Adrenal gland (tissue), 12 donors: ENCODE data around the gene TOP2A. TPM values are rescaled to one million over a fixed set of nuclear protein-coding genes. Genes with fewer than 3 reads are reported as not detected.
"Not testable (repeated sequence)": the region's sequence is repeated elsewhere in the genome, so short reads cannot be mapped to it uniquely, and the experiment has no call there.

Source experiments
- DNase-seq, 7 donors: peaks; one replicate each; pipeline ENCODE4 v3.0.0-alpha.2; 2019 to 2020
- H3K27ac ChIP-seq, 5 donors: fragments of 200-600 bp; sonication (generic) in 4 of 5; 1 replicate in 3 of 5; 2 replicates in 2 of 5; pipeline versions ENCODE4 v1.5.1 to v1.8.0; 2016 to 2020; ENCODE audit warnings: mild to moderate bottlenecking in 1 of 5
- H3K27me3 ChIP-seq: fragments of 200-600 bp; 2 replicates; pipeline ENCODE4 v1.8.0; 2021
- H3K36me3 ChIP-seq, 2 donors: fragments of 200-600 bp; replicated peaks in 1 of 2; 1 replicate in 1 of 2; 2 replicates in 1 of 2; pipeline versions ENCODE4 v1.5.1 to v1.8.0; 2018 to 2022
- H3K4me1 ChIP-seq, 2 donors: fragments of 200-600 bp; replicated peaks in 1 of 2; 1 replicate in 1 of 2; 2 replicates in 1 of 2; pipeline versions ENCODE4 v1.5.1 to v1.8.0; 2018 to 2021
- H3K4me3 ChIP-seq, 4 donors: fragments of 200-600 bp; sonication (generic) in 3 of 4; one replicate each; pipeline ENCODE4 v1.5.1; 2016 to 2018
- H3K9me3 ChIP-seq, 3 donors: fragments of 200-600 bp; sonication (generic) in 1 of 3; replicated peaks in 1 of 3; 1 replicate in 2 of 3; 2 replicates in 1 of 3; pipeline versions ENCODE4 v1.5.1 to v1.8.0; 2016 to 2021
- POLR2A ChIP-seq, 2 donors: fragments of 450-650 bp; IDR thresholded peaks; one replicate each; pipeline ENCODE4 v1.6.1; 2017; ENCODE audit warnings: antibody characterized with exemption in 2 of 2, mild to moderate bottlenecking in 2 of 2, moderate library complexity in 1 of 2
- WGBS, 4 donors: extraction: QIAGEN DNeasy Blood & Tissue Kit in 2 of 4; methylation state at CpG; one replicate each; pipeline versions ENCODE4 v1.1.5 to v1.1.7; 2013 to 2017; 5-methylcytosine and 5-hydroxymethylcytosine counted together
- intact Hi-C, 2 donors: fragments of 100-400 bp; cut with DNase I; formaldehyde crosslinking; loops; one replicate each; pipeline versions ENCODE4 v1.14.1 to v1.15.0; 2022 to 2023
- polyA plus RNA-seq, 3 donors: library from polyadenylated mRNA; stranded (reverse); fragments of 200-250 nt in 2 of 3; fragments of 350-450 nt in 1 of 3; fragmentation: Illumina TruSeq in 1 of 3; extraction: RNeasy Lipid Tissue Mini Kit (QIAGEN cat#74804) in 1 of 3; gene quantifications; one replicate each; pipeline ENCODE4 v1.2.3, GENCODE V29; 2013 to 2014
- total RNA-seq, 9 donors: library from RNA; depleted of rRNA in 4 of 9; stranded (reverse); fragments of >200 nt in 4 of 9; fragments of 120-200 nt in 1 of 9; fragmentation: NEBNext Ultra II Directional in 1 of 9; extraction: Animal tissue kit (Norgen Biotek cat#: 25700) in 1 of 9; gene quantifications; one replicate each; pipeline versions ENCODE4 v1.1.0 to v1.2.4, GENCODE V29; 2013 to 2023
- TF ChIP-seq, protein P1 (sequence below), 6 experiments: fragments of 450-650 bp in 4 of 6; fragments of 200-600 bp in 2 of 6; sonication (generic) in 1 of 6; IDR thresholded peaks; 1 replicate in 5 of 6; 2 replicates in 1 of 6; pipeline versions ENCODE4 v1.5.1 to v1.8.0; 2016 to 2021; ENCODE audit warnings: antibody characterized with exemption in 6 of 6, mild to moderate bottlenecking in 2 of 6, moderate library complexity in 1 of 6
- donor health status: healthy with polysubstance abuse.
- donor health status: Bipolar disorder and iron deficiency.
- donor health status: DM: yes; HTN: yes; CAD: no.
- donor health status: DM: no; HTN: no; CAD: no.
- donor health status: DM: no; HTN: no; CAD: no.
- donor health status: DM: yes; HTN: yes; CAD: no.

Gene TOP2A
- total and polyA plus RNA-seq, 12 donors: 0.32 to 51.1 (median 3.8) TPM

DNA sequence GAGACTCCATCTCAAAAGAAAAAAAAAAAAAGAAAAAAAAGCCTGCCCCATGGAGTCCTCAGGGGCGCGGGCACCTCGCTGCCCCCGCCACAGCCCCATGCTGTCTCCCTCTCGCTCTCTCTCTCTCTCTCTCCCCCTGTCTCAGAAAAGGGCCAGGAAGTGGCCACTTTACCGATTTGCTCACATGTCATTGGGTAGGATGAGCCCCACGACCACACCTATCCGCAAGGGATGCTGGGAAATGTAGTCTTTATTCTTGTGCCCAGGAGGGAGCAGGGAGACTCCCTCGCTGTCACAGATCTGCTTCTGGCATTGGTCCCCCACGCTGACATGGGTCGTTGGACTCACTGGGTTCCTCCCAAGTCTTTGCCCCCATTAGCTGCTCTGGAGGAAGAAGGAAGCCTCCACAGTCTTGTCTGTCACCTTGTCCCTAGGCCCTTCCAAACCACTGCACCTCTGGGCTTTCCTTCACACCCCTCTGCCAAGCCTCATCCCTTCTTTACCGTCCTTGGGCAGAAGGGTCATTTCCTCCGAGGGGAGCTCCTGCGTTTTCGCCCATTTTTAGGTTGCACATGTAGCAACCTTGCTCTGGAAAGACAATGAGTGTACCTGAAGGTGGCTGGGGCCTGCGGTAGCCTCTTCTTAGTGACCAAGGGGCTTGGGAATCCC is 46.3 kb downstream of the TOP2A start:
- peak in 2 of 7 donors; percentile 5 to 45 for DNase-seq
- H3K36me3 ChIP-seq: no peaks in the 10 kb centered on the region
- TF ChIP-seq POLR2A (IDR thresholded peaks at IDR 0.05): no peak
- TF ChIP-seq, protein P1, sequence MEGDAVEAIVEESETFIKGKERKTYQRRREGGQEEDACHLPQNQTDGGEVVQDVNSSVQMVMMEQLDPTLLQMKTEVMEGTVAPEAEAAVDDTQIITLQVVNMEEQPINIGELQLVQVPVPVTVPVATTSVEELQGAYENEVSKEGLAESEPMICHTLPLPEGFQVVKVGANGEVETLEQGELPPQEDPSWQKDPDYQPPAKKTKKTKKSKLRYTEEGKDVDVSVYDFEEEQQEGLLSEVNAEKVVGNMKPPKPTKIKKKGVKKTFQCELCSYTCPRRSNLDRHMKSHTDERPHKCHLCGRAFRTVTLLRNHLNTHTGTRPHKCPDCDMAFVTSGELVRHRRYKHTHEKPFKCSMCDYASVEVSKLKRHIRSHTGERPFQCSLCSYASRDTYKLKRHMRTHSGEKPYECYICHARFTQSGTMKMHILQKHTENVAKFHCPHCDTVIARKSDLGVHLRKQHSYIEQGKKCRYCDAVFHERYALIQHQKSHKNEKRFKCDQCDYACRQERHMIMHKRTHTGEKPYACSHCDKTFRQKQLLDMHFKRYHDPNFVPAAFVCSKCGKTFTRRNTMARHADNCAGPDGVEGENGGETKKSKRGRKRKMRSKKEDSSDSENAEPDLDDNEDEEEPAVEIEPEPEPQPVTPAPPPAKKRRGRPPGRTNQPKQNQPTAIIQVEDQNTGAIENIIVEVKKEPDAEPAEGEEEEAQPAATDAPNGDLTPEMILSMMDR (IDR thresholded peaks at IDR 0.05): no peak
- no peaks in the 10 kb centered on the region for H3K27me3 ChIP-seq
- H3K27ac ChIP-seq: no peak overlapping the region
- H3K9me3 ChIP-seq: no peaks in the 10 kb centered on the region
- no peak overlapping the region for H3K4me3 ChIP-seq
- H3K4me1 ChIP-seq: no peaks in the 10 kb centered on the region
- intact Hi-C loops: no loop called here
- WGBS, 4 donors: 84 to 88% (median 86%) methylated on average over 16 of the region's 16 CpGs

DNA sequence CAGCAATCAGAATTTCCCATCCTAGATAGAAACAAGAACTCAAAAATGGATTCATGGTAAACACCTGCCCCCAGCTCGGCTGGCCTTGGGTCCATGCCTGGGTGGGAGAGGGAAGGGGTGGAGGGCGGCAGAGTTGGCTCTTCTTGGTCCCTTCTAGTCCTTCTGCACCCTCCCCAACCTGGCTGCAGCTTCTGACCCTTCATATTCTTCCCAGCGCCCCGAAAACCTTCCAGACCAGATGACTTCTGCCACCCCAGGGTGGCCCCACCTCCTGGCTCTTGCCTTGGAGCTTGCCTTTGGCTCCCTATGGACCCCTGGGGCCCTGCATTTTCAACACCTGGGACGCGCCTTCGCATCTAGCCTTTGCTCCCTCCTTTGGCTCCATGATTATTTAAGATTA is 47.8 kb downstream of the TOP2A start:
- H3K27me3 ChIP-seq: no peaks in the 10 kb centered on the region
- H3K27ac ChIP-seq: no peak overlapping the region
- no peaks in the 10 kb centered on the region for H3K9me3 ChIP-seq
- H3K4me3 ChIP-seq: no peak overlapping the region
- peak in 2 of 7 donors; percentile 13 to 25 for DNase-seq
- TF ChIP-seq, protein P1 (IDR thresholded peaks at IDR 0.05): no peak
- TF ChIP-seq POLR2A (IDR thresholded peaks at IDR 0.05): no peak
- H3K36me3 ChIP-seq: no peaks in the 10 kb centered on the region
- no peaks in the 10 kb centered on the region for H3K4me1 ChIP-seq
- 76 to 88% (median 83%) methylated on average over 7 of the region's 7 CpGs for WGBS, 4 donors
- intact Hi-C loops: loop anchor here in 1 of 2 donors (10.0 kb wide), 1 partner anchor 165 kb away; no protein-coding TSS in a partner anchor

DNA sequence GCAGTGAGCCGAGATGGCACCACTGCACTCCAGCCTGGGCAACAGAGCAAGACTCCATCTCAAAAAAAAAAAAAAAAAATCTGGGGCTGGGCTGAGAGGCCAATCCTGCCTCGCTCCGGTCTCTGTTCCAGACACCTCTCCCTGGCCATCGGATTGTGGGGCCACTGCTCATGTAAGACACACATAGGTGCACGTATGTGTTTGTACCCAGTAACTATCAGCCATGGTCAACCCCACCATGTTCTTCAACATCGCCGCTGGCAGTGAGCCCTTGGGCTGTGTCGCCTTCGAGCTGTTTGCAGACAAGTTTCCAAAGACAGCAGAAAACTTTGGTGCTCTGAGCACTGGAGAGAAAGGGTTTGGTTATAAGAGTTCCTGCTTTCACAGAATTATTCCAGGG is 50.0 kb downstream of the TOP2A start:
- DNase-seq: peak in 2 of 7 donors; percentile 17 to 41
- H3K27me3 ChIP-seq: peaks cover 15% of the 10 kb centered on the region
- not testable (repeated sequence) for H3K4me1 ChIP-seq, H3K27ac ChIP-seq, H3K9me3 ChIP-seq, H3K4me3 ChIP-seq, H3K36me3 ChIP-seq
- intact Hi-C loops: loop anchor here in 1 of 2 donors (10.0 kb wide), 1 partner anchor 167 kb away; no protein-coding TSS in a partner anchor
- WGBS, 4 donors: 89 to 92% (median 91%) methylated on average over 8 to 9 of the region's 9 CpGs

DNA sequence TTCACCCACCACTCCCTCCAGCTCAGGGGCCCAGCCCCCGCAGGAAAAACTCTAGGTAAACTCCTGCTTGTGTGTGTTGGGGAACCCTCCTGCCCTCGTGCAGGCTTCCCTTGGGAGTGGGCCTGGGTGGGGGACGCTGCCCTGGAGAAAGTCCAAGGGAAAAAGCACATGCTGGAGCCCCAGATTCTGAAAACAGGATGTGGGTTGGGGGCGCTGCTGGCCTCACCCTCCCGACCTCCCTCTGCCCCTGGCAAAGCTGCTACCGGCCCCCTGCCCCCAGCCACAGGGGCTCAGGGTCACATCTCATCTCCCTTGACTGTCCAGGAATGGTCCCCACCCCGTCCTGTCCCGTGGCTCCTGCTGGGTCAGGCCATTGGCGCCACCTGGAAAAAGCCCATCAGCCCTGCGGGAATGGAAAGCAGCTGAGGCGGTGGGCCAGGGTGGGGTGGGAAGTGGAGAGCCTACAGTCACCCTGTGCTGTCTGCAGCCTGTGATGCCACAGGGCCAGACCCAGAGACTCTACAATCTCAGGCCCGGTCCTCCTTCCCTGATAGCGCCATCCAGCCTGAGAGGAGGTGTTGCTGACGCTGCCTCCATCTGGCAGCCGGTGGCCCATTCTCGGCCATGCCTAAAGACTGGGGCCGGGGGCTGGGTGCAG is 50.7 kb downstream of the TOP2A start:
- intact Hi-C loops: loop anchor here in 1 of 2 donors (10.0 kb wide), 1 partner anchor 168 kb away; no protein-coding TSS in a partner anchor
- Histone ChIP-seq H3K27me3 (peaks cover 15% of the 10 kb centered on the region), H3K27ac (no peak overlapping the region), H3K9me3 (no peaks in the 10 kb centered on the region), H3K4me3 (no peak overlapping the region), H3K36me3 (no peaks in the 10 kb centered on the region), H3K4me1 (peaks cover 5 to 6% of the 10 kb centered on the region in 2 donors)
- no peak for TF ChIP-seq POLR2A (IDR thresholded peaks at IDR 0.05)
- TF ChIP-seq, protein P1 (IDR thresholded peaks at IDR 0.05): no peak
- peak in 1 of 7 donors; percentile 24 for DNase-seq
- 69 to 76% (median 73%) methylated on average over 6 to 17 of the region's 17 CpGs for WGBS, 4 donors
